Stimulated activated memory B cell treated with anti-CD40 and anti-IgM and Interleukin-4, amounts not matched to agents 10 μg/mL and 1 μg/mL and 100 μg/mL, for 72 hours (primary cell): Measurements from ENCODE around the gene FOXK1.
"Not testable (repeated sequence)": the region's sequence is repeated elsewhere in the genome, so short reads cannot be mapped to it uniquely, and the experiment has no call there.

Experiments used
- ATAC-seq: fragments of 150-1000 bp; cut with Tn5 transposase; 2 replicates; pipeline ENCODE4 v1.10.0; 2021
- H3K27ac Mint-ChIP-seq: one replicate; pipeline ENCODE4 v1.8.0; 2022; ENCODE audit warnings: mild to moderate bottlenecking, mixed read lengths
- H3K27me3 Mint-ChIP-seq: one replicate; pipeline ENCODE4 v1.8.0; 2022; ENCODE audit warnings: mixed read lengths
- H3K36me3 Mint-ChIP-seq: one replicate; pipeline ENCODE4 v1.8.0; 2022; ENCODE audit warnings: mixed read lengths
- H3K4me1 Mint-ChIP-seq: one replicate; pipeline ENCODE4 v1.8.0; 2022; ENCODE audit warnings: mixed read lengths
- H3K4me3 Mint-ChIP-seq: one replicate; pipeline ENCODE4 v1.8.0; 2022; ENCODE audit warnings: mild to moderate bottlenecking, moderate library complexity, mixed read lengths
- H3K9me3 Mint-ChIP-seq: one replicate; pipeline ENCODE4 v1.8.0; 2022; ENCODE audit warnings: mixed read lengths

FOXK1 gene

GRCh38 chr7:4791101-4791737, 109.1 kb downstream of the FOXK1 start:
- H3K27ac Mint-ChIP-seq: no peak overlapping the region
- H3K36me3 Mint-ChIP-seq: peaks cover 59% of the 10 kb centered on the region
- no peak for ATAC-seq
- H3K4me3 Mint-ChIP-seq: no peak overlapping the region
- H3K27me3 Mint-ChIP-seq: no peaks in the 10 kb centered on the region
- peaks cover 5% of the 10 kb centered on the region for H3K4me1 Mint-ChIP-seq
- no peaks in the 10 kb centered on the region for H3K9me3 Mint-ChIP-seq

GRCh38 chr7:4791738-4792536, 109.8 kb downstream of the FOXK1 start:
- Mint-ChIP-seq H3K4me1 (peaks cover 5% of the 10 kb centered on the region), H3K27me3 (no peaks in the 10 kb centered on the region), H3K27ac (no peak overlapping the region), H3K36me3 (peaks cover 54% of the 10 kb centered on the region), H3K9me3 (no peaks in the 10 kb centered on the region), H3K4me3 (no peak overlapping the region)
- peak; percentile 68 for ATAC-seq

- peaks cover 52% of the 10 kb centered on the region for H3K36me3 Mint-ChIP-seq
- peaks cover 5% of the 10 kb centered on the region for H3K4me1 Mint-ChIP-seq
- no peak overlapping the region for H3K4me3 Mint-ChIP-seq
- H3K27me3 Mint-ChIP-seq: no peaks in the 10 kb centered on the region
- ATAC-seq: peak; percentile 18
- no peak overlapping the region for H3K27ac Mint-ChIP-seq
- H3K9me3 Mint-ChIP-seq: no peaks in the 10 kb centered on the region
These were observed 110.5 kb downstream of the FOXK1 start for GRCh38 chr7:4792537-4793126.

GRCh38 chr7:4793385-4793993, 111.4 kb downstream of the FOXK1 start:
- H3K36me3 Mint-ChIP-seq: peaks cover 43% of the 10 kb centered on the region
- H3K27ac Mint-ChIP-seq, ATAC-seq, H3K9me3 Mint-ChIP-seq, H3K4me1 Mint-ChIP-seq, H3K27me3 Mint-ChIP-seq, H3K4me3 Mint-ChIP-seq: not testable (repeated sequence)

- H3K4me3 Mint-ChIP-seq, ATAC-seq, H3K9me3 Mint-ChIP-seq, H3K27me3 Mint-ChIP-seq, H3K4me1 Mint-ChIP-seq, H3K27ac Mint-ChIP-seq: not testable (repeated sequence)
- H3K36me3 Mint-ChIP-seq: peaks cover 36% of the 10 kb centered on the region
These were observed 112.1 kb downstream of the FOXK1 start for GRCh38 chr7:4794171-4794570.

GRCh38 chr7:4794591-4795350, 112.7 kb downstream of the FOXK1 start:
- Mint-ChIP-seq H3K4me1 (peaks cover 5% of the 10 kb centered on the region), H3K27ac (no peak overlapping the region), H3K4me3 (no peak overlapping the region), H3K27me3 (no peaks in the 10 kb centered on the region), H3K36me3 (peaks cover 34% of the 10 kb centered on the region), H3K9me3 (no peaks in the 10 kb centered on the region)
- ATAC-seq: no peak

GRCh38 chr7:4796453-4796852, 114.4 kb downstream of the FOXK1 start:
- no peak for ATAC-seq
- Mint-ChIP-seq H3K27ac (no peak overlapping the region), H3K4me1 (peaks cover 5% of the 10 kb centered on the region), H3K4me3 (no peak overlapping the region), H3K9me3 (no peaks in the 10 kb centered on the region), H3K27me3 (no peaks in the 10 kb centered on the region), H3K36me3 (peaks cover 17% of the 10 kb centered on the region)

- peak; percentile 75 for ATAC-seq
- no peaks in the 10 kb centered on the region for H3K27me3 Mint-ChIP-seq
- no peak overlapping the region for H3K4me3 Mint-ChIP-seq
- H3K27ac Mint-ChIP-seq: no peak overlapping the region
- H3K36me3 Mint-ChIP-seq: peaks cover 12% of the 10 kb centered on the region
- no peaks in the 10 kb centered on the region for H3K9me3 Mint-ChIP-seq
- no peaks in the 10 kb centered on the region for H3K4me1 Mint-ChIP-seq
These were observed 116.0 kb downstream of the FOXK1 start for GRCh38 chr7:4797858-4798705.

GRCh38 chr7:4798706-4799235, 116.7 kb downstream of the FOXK1 start:
- H3K9me3 Mint-ChIP-seq: no peaks in the 10 kb centered on the region
- ATAC-seq: no peak
- no peaks in the 10 kb centered on the region for H3K4me1 Mint-ChIP-seq
- no peak overlapping the region for H3K27ac Mint-ChIP-seq
- H3K36me3 Mint-ChIP-seq: peaks cover 10% of the 10 kb centered on the region
- H3K4me3 Mint-ChIP-seq: no peak overlapping the region
- no peaks in the 10 kb centered on the region for H3K27me3 Mint-ChIP-seq

GRCh38 chr7:4799508-4800268, 117.6 kb downstream of the FOXK1 start:
- peaks cover under 1% of the 10 kb centered on the region for H3K36me3 Mint-ChIP-seq
- no peak for ATAC-seq
- H3K4me3 Mint-ChIP-seq: no peak overlapping the region
- no peak overlapping the region for H3K27ac Mint-ChIP-seq
- no peaks in the 10 kb centered on the region for H3K27me3 Mint-ChIP-seq
- no peaks in the 10 kb centered on the region for H3K9me3 Mint-ChIP-seq
- no peaks in the 10 kb centered on the region for H3K4me1 Mint-ChIP-seq

GRCh38 chr7:4800487-4800886, 118.4 kb downstream of the FOXK1 start:
- H3K36me3 Mint-ChIP-seq: no peaks in the 10 kb centered on the region
- H3K27me3 Mint-ChIP-seq: no peaks in the 10 kb centered on the region
- ATAC-seq: peak; percentile 14
- H3K9me3 Mint-ChIP-seq: no peaks in the 10 kb centered on the region
- no peaks in the 10 kb centered on the region for H3K4me1 Mint-ChIP-seq
- H3K4me3 Mint-ChIP-seq: no peak overlapping the region
- no peak overlapping the region for H3K27ac Mint-ChIP-seq

- Mint-ChIP-seq H3K27me3 (peaks cover 1% of the 10 kb centered on the region), H3K4me3 (no peak overlapping the region), H3K4me1 (no peaks in the 10 kb centered on the region), H3K9me3 (no peaks in the 10 kb centered on the region), H3K36me3 (no peaks in the 10 kb centered on the region), H3K27ac (no peak overlapping the region)
- peak; percentile 5 for ATAC-seq
These were observed 119.1 kb downstream of the FOXK1 start for GRCh38 chr7:4800926-4801838.

GRCh38 chr7:4801839-4802231, 119.7 kb downstream of the FOXK1 start:
- Mint-ChIP-seq H3K9me3 (no peaks in the 10 kb centered on the region), H3K27ac (no peak overlapping the region), H3K4me3 (no peak overlapping the region), H3K36me3 (no peaks in the 10 kb centered on the region), H3K27me3 (peaks cover 8% of the 10 kb centered on the region), H3K4me1 (no peaks in the 10 kb centered on the region)
- ATAC-seq: no peak
